IMR-90 (cell line): Measurements from ENCODE around the gene REV3L.

Source experiments
- CHD1 ChIP-seq: IDR thresholded peaks from 2 replicates; pipeline ENCODE4 v1.6.1; 2012; ENCODE audit warnings: low read depth, low read length, improper control_type of control experiment
- CTCF ChIP-seq: conservative IDR thresholded peaks from 2 replicates; pipeline ENCODE4 v1.5.1; 2012; ENCODE audit warnings: mild to moderate bottlenecking, low read depth, low read length, improper control_type of control experiment
- FOS ChIP-seq: fragments of 150-350 bp; IDR thresholded peaks from 2 replicates; pipeline ENCODE4 v1.6.1; 2016; ENCODE audit warnings: low read depth, low read length
- MAFK ChIP-seq: IDR thresholded peaks from 2 replicates; pipeline ENCODE4 v1.6.1; 2012; ENCODE audit warnings: low read depth, low read length, improper control_type of control experiment
- NFE2L2 ChIP-seq: fragments of 150-350 bp; IDR thresholded peaks from 2 replicates; pipeline ENCODE4 v1.6.1; 2016; ENCODE audit warnings: low read depth, mild to moderate bottlenecking, low read length
- POLR2A ChIP-seq: IDR thresholded peaks from 2 replicates; pipeline ENCODE4 v1.6.1; 2012; ENCODE audit warnings: mild to moderate bottlenecking, low read depth, low read length
- RCOR1 ChIP-seq: IDR thresholded peaks from 2 replicates; pipeline ENCODE4 v1.6.1; 2012; ENCODE audit warnings: mild to moderate bottlenecking, low read length, improper control_type of control experiment; ENCODE audit not compliant: insufficient replicate concordance
- RFX5 ChIP-seq: IDR thresholded peaks from 2 replicates; pipeline ENCODE4 v1.8.0; 2012; ENCODE audit warnings: low read depth, mild to moderate bottlenecking, low read length, moderate library complexity
- USF2 ChIP-seq: fragments of 150-350 bp; IDR thresholded peaks from 2 replicates; pipeline ENCODE4 v1.6.1; 2017; ENCODE audit warnings: mild to moderate bottlenecking, antibody characterized with exemption, low read length, low read depth

- TF ChIP-seq CTCF: no peak
- no peak for TF ChIP-seq RCOR1
- no peak for TF ChIP-seq POLR2A
- no peak for TF ChIP-seq RFX5
- no peak for TF ChIP-seq CHD1
- TF ChIP-seq USF2: no peak
- no peak for TF ChIP-seq NFE2L2
- no peak for TF ChIP-seq FOS
- no peak for TF ChIP-seq MAFK
These were observed 3.5 kb upstream of the REV3L start for GRCh38 chr6:111486475-111486874.
